SHP77 (cell line): Measurements from ENCODE around the gene GLRX.
"Not testable (repeated sequence)": the region's sequence is repeated elsewhere in the genome, so short reads cannot be mapped to it uniquely, and the experiment has no call there.

Source experiments
- DNase-seq, 2 experiments: peaks; one replicate each; lab custom pipeline; 2025; lab: John Stamatoyannopoulos, UW

GLRX gene

DNA sequence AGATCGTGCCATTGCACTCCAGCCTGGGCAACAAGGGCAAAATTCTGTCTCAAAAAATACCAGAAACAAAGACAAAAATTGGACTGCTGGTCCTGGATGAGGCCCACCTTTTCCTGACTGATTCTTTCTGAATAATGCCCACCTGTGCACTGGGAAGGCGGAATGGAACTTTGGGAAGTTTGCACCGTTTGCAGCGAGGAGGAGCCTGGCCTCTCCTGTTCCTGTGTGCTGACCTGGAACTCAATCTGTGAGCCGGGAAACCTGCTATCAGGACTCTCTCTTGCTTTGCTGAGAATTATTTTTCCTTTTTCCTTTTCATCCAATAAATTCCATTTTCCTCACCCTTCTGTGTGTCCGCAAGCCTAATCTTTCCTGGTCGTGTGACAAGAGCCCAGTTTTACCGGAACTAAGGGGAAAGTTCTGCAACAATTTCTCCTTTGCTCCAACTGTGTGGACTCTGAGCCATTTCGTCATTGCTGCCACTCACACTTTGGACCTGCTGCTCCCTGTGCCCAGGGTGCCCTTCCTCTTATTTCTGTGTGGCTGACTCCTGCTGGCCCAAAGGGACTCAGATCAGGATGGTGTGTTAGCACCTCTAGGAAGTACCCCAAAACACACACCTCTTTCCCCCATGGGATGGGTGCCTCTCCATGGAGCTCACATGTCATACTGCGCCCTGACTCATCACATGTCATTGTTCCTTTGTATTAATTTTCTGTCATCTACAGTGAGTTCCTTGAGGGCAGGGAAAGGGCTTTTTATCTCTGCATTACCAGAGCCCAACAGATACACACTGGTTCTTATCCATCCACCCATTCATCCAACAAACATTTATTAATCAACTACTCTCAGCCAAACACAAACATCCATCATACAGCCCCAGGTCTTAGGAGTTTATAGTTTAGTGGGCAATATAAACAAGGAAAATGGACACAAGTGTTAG lies 4.7 kb upstream of the GLRX start:
- no peak for DNase-seq

- DNase-seq, result no peak
Observed at GRCh38 chr5:95825495-95825894, 3.0 kb upstream of the GLRX start.

GRCh38 chr5:95824747-95825146 lies 2.2 kb upstream of the GLRX start:
- no peak for DNase-seq

- peak; percentile 52 to 56 for DNase-seq
Observed at GRCh38 chr5:95823738-95824609, 1.4 kb upstream of the GLRX start.

DNA sequence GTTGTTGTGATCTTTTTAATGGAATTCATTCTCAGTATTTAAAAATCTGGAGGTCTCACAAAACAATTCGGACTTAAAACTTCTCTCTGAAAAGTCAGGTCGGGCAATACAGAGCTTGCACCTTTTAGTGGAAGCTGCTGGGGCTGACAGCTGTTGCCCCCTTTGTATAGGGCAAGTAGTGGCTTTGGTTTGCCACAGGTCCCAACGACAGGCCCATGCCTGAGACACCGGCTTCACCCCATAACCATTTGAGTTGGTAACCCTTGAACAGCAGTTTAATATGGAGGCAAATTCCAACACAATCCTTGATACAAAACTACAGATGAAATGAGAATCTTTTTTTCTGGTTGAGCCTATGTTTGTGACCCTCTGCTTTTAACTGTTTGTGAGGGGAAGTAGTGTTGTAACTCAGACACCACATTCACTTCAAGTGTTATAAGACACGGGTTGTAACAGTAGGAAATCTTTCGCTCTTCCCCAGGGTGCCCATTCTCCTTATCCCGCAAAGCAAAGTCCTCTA lies 752 bp upstream of the GLRX start:
- peak in 1 of 2 experiments; percentile 15 for DNase-seq

GRCh38 chr5:95822043-95822541 lies 434 bp downstream of the GLRX start:
- DNase-seq, result peak; percentile 3 to 16

DNA sequence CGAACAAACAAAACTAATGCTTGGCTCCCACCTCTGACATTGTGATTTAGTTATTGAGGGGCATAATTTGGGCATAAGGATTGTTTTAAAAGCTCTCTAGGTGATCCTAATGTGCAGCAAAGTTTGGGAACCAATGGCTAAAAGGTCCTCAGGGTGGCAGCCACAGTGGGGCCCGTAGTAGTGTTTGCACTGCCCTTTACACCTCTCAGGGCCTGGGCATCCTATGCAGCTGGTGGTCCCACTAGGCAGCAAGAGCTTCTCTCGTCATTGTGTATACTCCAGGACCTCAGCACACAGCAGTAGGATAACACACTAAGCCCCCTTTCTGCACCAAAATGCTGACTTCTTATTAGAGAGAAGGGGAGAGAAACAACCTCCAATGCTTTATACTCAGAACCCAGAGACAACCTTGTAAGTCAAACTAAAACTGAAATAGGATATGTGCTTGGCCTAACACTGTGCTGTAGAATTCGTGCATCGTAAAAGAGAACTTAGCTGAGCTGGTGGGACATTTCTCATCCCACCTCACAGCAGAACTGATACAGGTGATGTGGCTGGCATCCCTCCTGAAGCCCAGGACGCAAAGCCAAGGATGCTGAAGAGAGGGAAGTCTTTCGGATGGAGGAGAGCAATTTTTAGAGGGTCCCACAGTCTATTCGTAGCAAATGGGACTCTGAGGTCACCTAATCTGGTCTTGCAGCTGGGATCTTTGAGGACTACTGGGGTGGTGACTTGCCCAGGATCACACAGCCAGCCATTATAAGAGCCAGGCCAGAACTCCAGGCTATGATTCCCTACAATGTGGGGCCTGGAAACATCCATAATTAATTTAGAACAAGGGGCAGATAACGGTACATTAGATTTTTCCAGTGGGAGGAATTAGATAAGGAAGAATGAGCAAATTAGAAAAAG lies 1.2 kb downstream of the GLRX start:
- no peak for DNase-seq

- no peak for DNase-seq
Observed at GRCh38 chr5:95818181-95819147, 4.1 kb downstream of the GLRX start.

DNA sequence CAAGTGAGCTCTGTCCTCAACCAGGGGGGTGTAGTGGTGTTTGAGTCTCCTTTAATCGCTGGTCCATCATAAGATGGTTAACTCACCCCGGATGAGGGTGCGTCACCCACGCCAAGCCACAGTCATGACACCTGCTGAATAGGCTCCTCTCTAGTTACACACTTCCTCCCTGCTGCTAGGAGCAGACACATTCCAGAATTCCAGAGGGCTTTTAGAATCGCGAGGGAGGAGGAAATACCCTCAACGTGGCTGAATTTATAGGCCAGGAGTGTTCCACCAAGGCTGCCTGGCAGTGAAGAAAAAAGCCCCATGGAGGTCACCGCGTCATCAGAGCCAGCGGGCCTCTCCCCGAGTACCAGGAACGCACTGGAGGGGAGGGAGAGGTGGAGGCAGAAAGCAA lies 5.1 kb downstream of the GLRX start:
- DNase-seq, result no peak

DNA sequence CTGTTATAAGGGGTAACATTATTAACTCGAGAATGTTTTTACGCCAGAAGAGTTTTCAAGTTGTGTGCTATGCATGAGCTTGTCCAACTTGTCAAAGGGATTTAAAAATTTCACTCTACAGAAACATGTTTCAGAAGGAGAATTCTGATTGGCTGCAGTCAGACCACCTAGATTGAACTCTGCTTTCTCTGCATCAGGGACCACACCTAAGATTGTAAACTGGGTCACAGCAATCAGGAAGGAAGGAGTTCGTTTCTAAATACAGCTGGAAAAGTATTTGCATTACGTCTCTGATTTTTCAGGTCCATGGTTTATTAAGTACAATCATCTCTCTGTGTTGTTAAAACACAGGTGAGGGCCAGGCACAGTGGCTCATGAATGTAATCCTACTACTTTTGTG lies 5.8 kb downstream of the GLRX start:
- no peak for DNase-seq

- no peak for DNase-seq
Observed at GRCh38 chr5:95816341-95816740, 6.2 kb downstream of the GLRX start.

DNA sequence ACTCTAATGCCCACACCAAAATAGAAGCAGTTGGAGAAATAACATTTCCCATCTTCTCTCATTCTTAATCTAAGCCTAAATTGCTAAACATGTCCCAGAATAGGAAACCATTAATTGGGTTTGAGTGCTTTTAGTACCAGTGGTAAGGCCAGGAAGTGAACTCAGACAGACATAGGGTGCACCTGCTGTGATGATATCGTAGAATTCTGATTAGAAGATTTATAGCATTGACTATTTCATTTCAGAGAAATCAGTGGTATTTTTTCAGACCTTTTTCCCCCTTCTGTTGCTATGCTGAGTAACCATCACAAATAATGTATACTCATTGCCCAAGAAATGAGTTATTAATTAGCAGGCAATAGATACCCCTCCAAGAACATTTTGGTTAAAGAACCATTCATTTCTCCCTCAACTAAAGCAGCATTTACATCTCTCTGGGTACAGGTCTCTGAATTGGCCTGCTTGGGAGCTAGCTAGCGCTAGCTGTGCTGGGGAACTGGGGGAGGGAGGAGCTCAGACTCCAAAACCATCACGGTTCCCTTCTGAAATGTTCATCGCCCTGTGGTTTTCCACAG lies 7.3 kb downstream of the GLRX start:
- no peak for DNase-seq

DNA sequence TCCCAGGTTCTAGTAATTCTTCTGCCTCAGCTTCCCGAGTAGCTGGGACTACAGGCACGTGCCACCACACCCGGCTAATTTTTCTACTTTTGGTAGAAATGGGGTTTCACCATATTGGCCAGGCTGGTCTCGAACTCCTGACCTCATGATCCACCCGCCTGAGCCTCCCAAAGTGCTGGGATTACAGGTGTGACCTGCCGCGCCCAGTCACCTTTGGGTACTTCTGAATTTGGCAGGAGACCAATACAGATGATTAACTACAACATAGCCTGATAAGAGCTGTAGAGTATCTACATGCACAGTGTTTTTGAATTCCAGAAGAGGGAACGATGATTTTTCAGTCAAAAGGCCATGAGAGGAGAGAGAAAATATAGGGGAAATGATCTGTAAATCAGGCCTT lies 9.5 kb downstream of the GLRX start:
- DNase-seq, result not testable (repeated sequence)

DNA sequence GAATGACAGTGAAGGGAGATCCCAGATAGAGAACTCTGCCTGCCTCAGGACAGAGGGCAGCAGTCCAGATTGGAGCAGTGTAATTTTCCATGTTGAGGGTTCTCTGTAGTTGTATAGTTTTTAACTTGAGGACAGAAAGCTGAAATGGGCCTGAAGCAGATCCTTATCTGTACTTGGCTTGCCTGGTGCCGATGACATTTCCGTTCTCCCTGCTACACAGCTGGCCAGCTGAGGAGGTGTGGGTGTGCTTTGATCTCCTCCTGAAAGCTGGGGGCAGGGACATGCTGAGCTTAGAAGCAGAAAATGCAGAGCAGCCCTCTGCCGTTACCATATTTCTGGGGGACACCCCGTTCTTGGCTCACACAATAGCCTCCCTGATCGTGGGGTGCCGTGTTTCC lies 10.5 kb downstream of the GLRX start:
- DNase-seq, result no peak

DNA sequence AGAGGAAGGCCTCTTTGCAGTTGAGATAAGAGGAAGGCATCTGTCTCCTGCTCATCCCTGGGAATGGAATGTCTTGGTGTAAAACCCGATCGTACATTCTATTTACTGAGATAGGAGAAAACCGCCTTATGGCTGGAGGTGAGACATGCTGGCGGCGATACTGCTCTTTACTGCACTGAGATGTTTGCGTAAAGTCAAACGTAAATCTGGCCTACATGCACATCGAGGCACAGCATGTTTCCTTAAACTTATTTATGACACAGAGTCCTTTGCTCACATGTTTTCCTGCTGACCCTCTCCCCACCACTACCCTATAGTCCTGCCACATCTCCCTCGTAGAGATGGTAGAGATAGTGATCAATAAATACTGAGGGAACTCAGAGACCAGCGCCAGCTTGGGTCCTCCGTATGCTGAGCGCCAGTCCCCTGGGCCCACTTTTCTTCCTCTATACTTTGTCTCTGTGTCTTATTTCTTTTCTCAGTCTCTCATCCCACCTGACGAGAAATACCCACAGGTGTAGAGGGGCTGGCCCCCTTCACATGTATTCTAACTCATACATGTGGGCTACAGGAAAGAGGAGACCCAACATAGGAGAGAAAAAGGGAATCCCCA lies 11.0 kb downstream of the GLRX start:
- not testable (repeated sequence) for DNase-seq

DNA sequence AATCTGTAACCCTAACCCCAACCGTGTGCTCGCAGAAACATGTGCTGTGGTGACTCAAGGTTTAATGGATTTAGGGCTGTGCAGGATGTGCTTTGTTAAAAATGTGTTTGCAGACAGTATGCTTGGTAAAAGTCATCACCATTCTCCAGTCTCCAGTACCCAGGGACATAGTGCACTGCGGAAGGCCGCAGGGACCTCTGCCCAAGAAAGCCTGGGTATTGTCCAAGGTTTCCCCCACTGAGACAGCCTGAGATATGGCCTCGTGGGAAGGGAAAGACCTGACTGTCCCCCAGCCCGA lies 11.5 kb downstream of the GLRX start:
- not testable (repeated sequence) for DNase-seq

GRCh38 chr5:95810305-95811125 lies 12.0 kb downstream of the GLRX start:
- DNase-seq, result no peak

- no peak for DNase-seq
Observed at GRCh38 chr5:95809414-95809960, 13.0 kb downstream of the GLRX start.
